ENCODE measurements around the gene RAB13. TPM values are rescaled to one million over a fixed set of nuclear protein-coding genes. Genes with fewer than 3 reads are reported as not detected.

The RAB13 gene
- total RNA-seq, 1 donor from 2014 or later, result 91.5 TPM

DNA sequence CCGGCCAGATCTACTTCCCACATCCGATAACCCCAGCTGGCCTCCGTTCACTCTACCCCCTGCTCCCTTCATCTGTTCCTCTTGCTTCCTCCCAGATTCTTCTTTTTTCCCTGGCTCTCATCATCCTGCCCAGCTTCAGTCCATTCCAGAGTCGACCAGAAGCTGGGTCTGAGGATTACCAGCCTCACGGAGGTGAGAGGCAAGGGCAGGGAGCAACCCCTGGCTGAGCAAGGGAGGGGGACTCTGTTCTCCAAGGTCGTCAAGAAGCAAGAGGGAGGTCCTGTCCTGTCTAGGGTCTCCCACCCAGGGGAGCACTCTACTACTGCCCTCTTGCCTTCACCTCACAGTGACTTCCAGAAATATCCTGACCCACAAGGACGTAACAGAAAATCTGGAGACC is 12.6 kb downstream of the RAB13 start:
- Mint-ChIP-seq H3K9me3 (no peaks in the 10 kb centered on the region), H3K27ac (ENCODE audit: unreplicated experiment) (no peak overlapping the region), H3K36me3 (ENCODE audit: low read depth) (peaks cover 8% of the 10 kb centered on the region), H3K27me3 (ENCODE audit: low read depth) (no peaks in the 10 kb centered on the region), H3K4me3 (peak overlapping the region; percentile 85), H3K4me1 (peaks cover 35% of the 10 kb centered on the region)
- DNase-seq (ENCODE audit: low read depth, low spot score), result no peak
- TF ChIP-seq, protein P1, sequence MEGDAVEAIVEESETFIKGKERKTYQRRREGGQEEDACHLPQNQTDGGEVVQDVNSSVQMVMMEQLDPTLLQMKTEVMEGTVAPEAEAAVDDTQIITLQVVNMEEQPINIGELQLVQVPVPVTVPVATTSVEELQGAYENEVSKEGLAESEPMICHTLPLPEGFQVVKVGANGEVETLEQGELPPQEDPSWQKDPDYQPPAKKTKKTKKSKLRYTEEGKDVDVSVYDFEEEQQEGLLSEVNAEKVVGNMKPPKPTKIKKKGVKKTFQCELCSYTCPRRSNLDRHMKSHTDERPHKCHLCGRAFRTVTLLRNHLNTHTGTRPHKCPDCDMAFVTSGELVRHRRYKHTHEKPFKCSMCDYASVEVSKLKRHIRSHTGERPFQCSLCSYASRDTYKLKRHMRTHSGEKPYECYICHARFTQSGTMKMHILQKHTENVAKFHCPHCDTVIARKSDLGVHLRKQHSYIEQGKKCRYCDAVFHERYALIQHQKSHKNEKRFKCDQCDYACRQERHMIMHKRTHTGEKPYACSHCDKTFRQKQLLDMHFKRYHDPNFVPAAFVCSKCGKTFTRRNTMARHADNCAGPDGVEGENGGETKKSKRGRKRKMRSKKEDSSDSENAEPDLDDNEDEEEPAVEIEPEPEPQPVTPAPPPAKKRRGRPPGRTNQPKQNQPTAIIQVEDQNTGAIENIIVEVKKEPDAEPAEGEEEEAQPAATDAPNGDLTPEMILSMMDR (conservative IDR thresholded peaks at IDR 0.05), result no peak

GRCh38 chr1:153973071-153973470 is 13.1 kb downstream of the RAB13 start:
- Mint-ChIP-seq H3K9me3 (no peaks in the 10 kb centered on the region), H3K27me3 (ENCODE audit: low read depth) (no peaks in the 10 kb centered on the region), H3K27ac (ENCODE audit: unreplicated experiment) (no peak overlapping the region), H3K4me3 (peak overlapping the region; percentile 75), H3K4me1 (peaks cover 32% of the 10 kb centered on the region), H3K36me3 (ENCODE audit: low read depth) (peaks cover 8% of the 10 kb centered on the region)
- TF ChIP-seq, protein P1 (conservative IDR thresholded peaks at IDR 0.05), result no peak
- no peak for DNase-seq (ENCODE audit: low read depth, low spot score)

DNA sequence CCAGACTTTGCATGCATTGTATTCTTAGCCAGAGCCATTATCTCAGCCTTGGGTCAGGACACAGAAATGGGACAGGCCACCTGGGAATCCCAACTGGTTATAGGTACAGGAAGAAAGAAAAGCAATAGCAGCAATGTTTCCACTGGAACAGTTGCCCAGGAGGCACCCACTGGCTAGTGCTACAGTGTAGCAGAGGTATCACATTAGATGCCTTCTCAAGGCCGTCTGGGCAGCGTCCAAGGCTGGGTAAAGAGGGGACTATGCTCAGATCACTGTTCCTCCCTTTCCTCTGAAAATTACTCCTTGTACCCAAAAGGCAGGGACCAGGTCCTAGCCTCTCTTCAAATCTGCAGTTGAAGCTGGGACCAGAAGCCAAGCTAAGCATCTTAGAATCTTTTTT is 15.8 kb downstream of the RAB13 start:
- Mint-ChIP-seq H3K4me3 (peak overlapping the region; percentile 57), H3K27me3 (ENCODE audit: low read depth) (no peaks in the 10 kb centered on the region), H3K27ac (ENCODE audit: unreplicated experiment) (no peak overlapping the region), H3K36me3 (ENCODE audit: low read depth) (peaks cover 7% of the 10 kb centered on the region), H3K9me3 (no peaks in the 10 kb centered on the region), H3K4me1 (peaks cover 34% of the 10 kb centered on the region)
- DNase-seq (ENCODE audit: low read depth, low spot score), result no peak
- TF ChIP-seq, protein P1 (conservative IDR thresholded peaks at IDR 0.05), result no peak

- Mint-ChIP-seq H3K27ac (ENCODE audit: unreplicated experiment) (no peak overlapping the region), H3K9me3 (no peaks in the 10 kb centered on the region), H3K4me3 (peak overlapping the region; percentile 96), H3K27me3 (ENCODE audit: low read depth) (no peaks in the 10 kb centered on the region), H3K36me3 (ENCODE audit: low read depth) (peaks cover 3% of the 10 kb centered on the region), H3K4me1 (peaks cover 42% of the 10 kb centered on the region)
- TF ChIP-seq, protein P1 (conservative IDR thresholded peaks at IDR 0.05), result no peak
- DNase-seq (ENCODE audit: low read depth, low spot score), result no peak
These were observed 17.2 kb downstream of the RAB13 start for GRCh38 chr1:153968972-153969371.

- H3K27me3 Mint-ChIP-seq (ENCODE audit: low read depth), result no peaks in the 10 kb centered on the region
- H3K4me3 Mint-ChIP-seq, result peak overlapping the region; percentile 96
- H3K27ac Mint-ChIP-seq (ENCODE audit: unreplicated experiment), result peak overlapping the region; percentile 98
- H3K36me3 Mint-ChIP-seq (ENCODE audit: low read depth), result peaks cover 2% of the 10 kb centered on the region
- H3K9me3 Mint-ChIP-seq, result no peaks in the 10 kb centered on the region
- H3K4me1 Mint-ChIP-seq, result peaks cover 48% of the 10 kb centered on the region
- TF ChIP-seq, protein P1 (conservative IDR thresholded peaks at IDR 0.05), result no peak
- DNase-seq (ENCODE audit: low read depth, low spot score), result no peak
These were observed 17.7 kb downstream of the RAB13 start for GRCh38 chr1:153968408-153968807.

GRCh38 chr1:153968000-153968363 is 18.2 kb downstream of the RAB13 start:
- Mint-ChIP-seq H3K4me3 (peak overlapping the region; percentile 96), H3K4me1 (peaks cover 50% of the 10 kb centered on the region), H3K36me3 (ENCODE audit: low read depth) (peaks cover 2% of the 10 kb centered on the region), H3K9me3 (no peaks in the 10 kb centered on the region), H3K27me3 (ENCODE audit: low read depth) (no peaks in the 10 kb centered on the region), H3K27ac (ENCODE audit: unreplicated experiment) (peak overlapping the region; percentile 98)
- TF ChIP-seq, protein P1 (conservative IDR thresholded peaks at IDR 0.05), result peak; percentile 4
- no peak for DNase-seq (ENCODE audit: low read depth, low spot score)

All from neural crest cell (in vitro differentiated cells).